Glutamatergic neuron (in vitro differentiated cells): ENCODE results near the gene CUL5. TPM values are rescaled to one million over a fixed set of nuclear protein-coding genes. Genes with fewer than 3 reads are reported as not detected.

Source experiments
- DNase-seq: peaks from one replicate; pipeline ENCODE4 v3.0.0; 2022
- H3K27ac Mint-ChIP-seq: one replicate; pipeline ENCODE4 v1.8.0; 2020; ENCODE audit warnings: mild to moderate bottlenecking, mixed read lengths, inconsistent platforms; ENCODE audit not compliant: unreplicated experiment
- H3K27me3 Mint-ChIP-seq: one replicate; pipeline ENCODE4 v1.8.0; 2020; ENCODE audit warnings: mild to moderate bottlenecking, moderate library complexity, mixed read lengths, inconsistent platforms; ENCODE audit not compliant: unreplicated experiment
- H3K36me3 Mint-ChIP-seq: one replicate; pipeline ENCODE4 v1.8.0; 2020; ENCODE audit warnings: mild to moderate bottlenecking, mixed read lengths, inconsistent platforms; ENCODE audit not compliant: unreplicated experiment
- H3K4me1 Mint-ChIP-seq: one replicate; pipeline ENCODE4 v1.8.0; 2020; ENCODE audit warnings: mild to moderate bottlenecking, low read depth, mixed read lengths, inconsistent platforms; ENCODE audit not compliant: unreplicated experiment
- H3K4me3 Mint-ChIP-seq: one replicate; pipeline ENCODE4 v1.8.0; 2020; ENCODE audit warnings: mild to moderate bottlenecking, mixed read lengths, inconsistent platforms; ENCODE audit not compliant: unreplicated experiment
- H3K9me3 Mint-ChIP-seq: one replicate; pipeline ENCODE4 v1.8.0; 2020; ENCODE audit warnings: mild to moderate bottlenecking, moderate library complexity, mixed read lengths, inconsistent platforms; ENCODE audit not compliant: unreplicated experiment
- CTCF ChIP-seq: fragments of 200-600 bp; sonication (generic); IDR thresholded peaks from one replicate; pipeline ENCODE4 v1.5.0; 2021; ENCODE audit not compliant: partially characterized antibody, unreplicated experiment
- total RNA-seq: library from RNA; stranded (reverse); fragmentation: NEBNext Ultra II Directional; extraction: Animal tissue kit (Norgen Biotek cat#: 25700); gene quantifications from one replicate; pipeline ENCODE4 v1.2.1, GENCODE V29; 2021; ENCODE audit not compliant: unreplicated experiment

The CUL5 gene
- total RNA-seq, 1 donor from 2014 or later, result 40.5 TPM

- Mint-ChIP-seq H3K27me3 (peaks cover 2% of the 10 kb centered on the region), H3K4me3 (no peak overlapping the region), H3K27ac (no peak overlapping the region), H3K9me3 (peaks cover under 1% of the 10 kb centered on the region), H3K4me1 (peaks cover 3% of the 10 kb centered on the region), H3K36me3 (no peaks in the 10 kb centered on the region)
- no peak for DNase-seq
- no peak for TF ChIP-seq CTCF
These were observed 38.6 kb upstream of the CUL5 start for GRCh38 chr11:107970049-107970448.

GRCh38 chr11:107973641-107974040 lies 35.1 kb upstream of the CUL5 start:
- Mint-ChIP-seq H3K9me3 (peaks cover 2% of the 10 kb centered on the region), H3K27me3 (peaks cover 2% of the 10 kb centered on the region), H3K4me3 (no peak overlapping the region), H3K36me3 (no peaks in the 10 kb centered on the region), H3K27ac (no peak overlapping the region), H3K4me1 (peaks cover 3% of the 10 kb centered on the region)
- no peak for DNase-seq
- TF ChIP-seq CTCF, result no peak

GRCh38 chr11:107988397-107989158 lies 20.1 kb upstream of the CUL5 start:
- no peaks in the 10 kb centered on the region for H3K4me1 Mint-ChIP-seq
- H3K9me3 Mint-ChIP-seq, result no peaks in the 10 kb centered on the region
- TF ChIP-seq CTCF, result no peak
- no peak overlapping the region for H3K4me3 Mint-ChIP-seq
- DNase-seq, result no peak
- H3K36me3 Mint-ChIP-seq, result no peaks in the 10 kb centered on the region
- no peak overlapping the region for H3K27ac Mint-ChIP-seq
- H3K27me3 Mint-ChIP-seq, result no peaks in the 10 kb centered on the region

- Mint-ChIP-seq H3K27me3 (no peaks in the 10 kb centered on the region), H3K9me3 (no peaks in the 10 kb centered on the region), H3K27ac (no peak overlapping the region), H3K36me3 (peaks cover 10% of the 10 kb centered on the region), H3K4me1 (no peaks in the 10 kb centered on the region), H3K4me3 (no peak overlapping the region)
- no peak for TF ChIP-seq CTCF
- DNase-seq, result no peak
These were observed 16.8 kb upstream of the CUL5 start for GRCh38 chr11:107991868-107992414.
